Hypothalamus (tissue), 51 donors: ENCODE measurements around the gene FRMD1.

Source experiments
- DNase-seq, 51 donors: peaks; one replicate each; lab custom pipeline; 2025; lab: John Stamatoyannopoulos, UW

The FRMD1 gene

DNA sequence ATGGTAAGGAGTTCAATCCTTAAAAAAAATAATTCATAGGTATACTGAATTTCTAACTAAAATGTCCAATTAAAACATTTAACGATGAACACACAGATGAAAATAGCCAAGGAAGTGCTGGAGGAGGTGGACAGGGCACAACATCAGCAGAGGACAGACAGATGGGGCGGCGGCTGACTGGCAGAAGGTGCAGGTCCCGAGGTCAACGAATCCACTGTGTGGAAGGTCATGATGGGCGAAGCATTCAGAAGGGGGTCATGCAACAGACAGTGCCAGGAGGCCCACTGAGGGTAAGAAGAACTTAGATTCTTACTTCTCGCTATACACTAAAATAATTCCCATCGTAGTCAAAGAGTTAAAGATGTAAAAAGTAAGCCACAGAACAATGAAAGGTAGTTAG is 34.2 kb upstream of the FRMD1 start:
- DNase-seq: no peak

DNA sequence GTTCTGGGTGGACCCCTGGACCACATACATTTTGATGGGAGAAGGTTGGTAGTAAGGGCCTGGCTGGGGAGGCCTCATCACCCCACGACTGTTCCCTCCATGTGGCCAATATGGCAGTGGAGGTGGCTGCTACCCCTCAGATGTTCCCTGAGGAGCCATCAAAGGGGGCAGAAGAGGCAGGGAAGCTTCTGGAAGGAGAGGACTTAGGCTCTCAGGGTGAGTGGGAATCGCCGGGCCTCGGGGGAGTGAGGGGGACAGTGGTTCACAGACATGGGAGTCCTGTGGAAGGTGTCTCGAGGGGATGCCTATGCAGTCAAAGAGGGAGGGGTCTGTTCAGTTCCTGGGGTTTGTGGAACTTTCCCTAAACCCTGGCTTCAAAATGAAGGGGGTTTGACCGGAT is 32.9 kb upstream of the FRMD1 start:
- DNase-seq: no peak

DNA sequence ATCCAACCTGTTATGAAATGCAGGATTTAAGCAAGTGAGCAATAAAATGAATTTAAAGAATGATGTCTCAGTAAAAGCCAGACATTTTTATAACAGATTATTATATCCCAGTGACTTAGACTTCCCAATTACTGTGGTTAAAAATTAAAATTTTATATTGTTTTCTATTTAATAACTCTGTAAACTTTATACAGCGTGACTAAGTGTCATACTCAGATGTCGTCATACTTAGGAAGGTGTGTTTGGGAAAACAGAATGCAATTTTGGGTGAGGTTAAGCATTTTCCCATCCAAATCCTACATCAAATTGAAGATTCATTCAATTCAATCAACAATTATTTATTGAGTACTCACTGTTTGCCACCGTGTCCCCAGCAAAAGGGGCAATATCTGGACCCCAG is 31.4 kb upstream of the FRMD1 start:
- no peak for DNase-seq

DNA sequence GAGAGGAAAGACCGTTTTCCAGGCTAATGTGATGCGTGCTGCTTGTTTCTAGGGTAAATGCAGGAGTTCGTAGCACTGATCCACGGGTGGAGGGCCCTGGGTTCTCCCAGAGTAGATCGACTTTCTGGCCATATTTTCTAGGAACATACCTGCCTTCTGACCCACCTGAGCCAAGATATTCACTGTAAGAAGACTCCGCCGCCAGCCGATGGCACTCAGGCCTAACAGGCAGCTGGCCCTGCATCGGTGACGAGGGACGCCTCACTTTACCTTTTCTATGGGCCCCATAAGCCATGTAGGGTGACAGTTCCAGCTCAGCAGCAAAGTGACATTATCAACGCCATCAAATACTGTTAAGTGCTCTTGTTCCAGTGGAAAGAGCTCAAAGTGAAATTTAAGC is 30.2 kb upstream of the FRMD1 start:
- DNase-seq: no peak

DNA sequence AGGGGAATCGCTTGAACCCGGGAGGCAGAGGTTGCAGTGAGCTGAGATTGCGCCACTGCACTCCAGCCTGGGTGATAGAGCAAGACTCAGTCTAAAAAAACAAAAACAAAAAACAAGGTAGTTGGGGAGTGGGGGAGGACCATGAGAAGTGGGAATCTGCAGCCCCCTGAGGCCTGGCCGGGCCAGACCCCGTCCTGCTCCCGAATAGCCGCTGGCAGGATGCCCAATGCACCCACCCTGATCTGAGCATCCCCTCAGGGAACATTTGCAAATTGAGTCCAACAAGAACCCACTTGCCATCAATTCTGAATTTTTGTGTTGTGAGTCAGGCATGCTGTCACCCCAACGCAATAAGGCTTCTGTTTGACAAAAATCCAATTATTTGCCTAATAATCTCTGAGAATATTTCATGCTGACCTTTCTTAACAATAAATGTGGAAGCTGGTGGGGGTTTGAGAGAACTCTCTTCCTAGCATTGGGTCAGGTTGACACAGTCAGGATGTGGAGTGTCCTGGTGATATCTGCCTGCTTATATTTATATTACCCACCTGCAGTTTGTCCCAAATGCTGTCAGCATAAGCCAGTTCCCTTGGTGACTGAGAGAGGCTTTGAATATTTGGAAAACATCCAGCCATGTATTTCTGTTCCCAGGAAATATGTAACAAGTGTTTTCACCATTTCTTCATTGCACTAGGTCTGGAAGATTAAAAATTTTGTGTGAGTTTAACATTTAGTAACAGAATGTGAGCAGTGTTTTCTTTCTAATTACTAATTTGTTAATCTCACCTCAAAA is 28.4 kb upstream of the FRMD1 start:
- DNase-seq: no peak

DNA sequence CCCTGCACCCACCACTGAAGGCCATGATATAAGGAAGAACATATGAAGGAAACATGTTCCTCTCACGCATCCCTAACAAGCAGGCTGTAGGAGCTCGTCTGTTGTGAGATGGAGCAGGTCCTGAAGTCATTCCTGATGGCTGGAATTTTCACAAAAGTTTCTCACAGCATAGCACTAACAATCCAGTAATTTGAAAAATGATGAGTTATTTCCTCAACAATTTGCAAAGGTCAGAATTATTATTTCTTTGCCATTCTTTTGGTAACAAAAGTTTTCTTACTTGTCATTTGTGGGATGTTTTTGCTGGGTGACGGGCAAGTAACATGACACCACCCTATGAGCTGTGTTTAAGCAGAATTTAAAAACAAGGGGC is 27.6 kb upstream of the FRMD1 start:
- DNase-seq: no peak

DNA sequence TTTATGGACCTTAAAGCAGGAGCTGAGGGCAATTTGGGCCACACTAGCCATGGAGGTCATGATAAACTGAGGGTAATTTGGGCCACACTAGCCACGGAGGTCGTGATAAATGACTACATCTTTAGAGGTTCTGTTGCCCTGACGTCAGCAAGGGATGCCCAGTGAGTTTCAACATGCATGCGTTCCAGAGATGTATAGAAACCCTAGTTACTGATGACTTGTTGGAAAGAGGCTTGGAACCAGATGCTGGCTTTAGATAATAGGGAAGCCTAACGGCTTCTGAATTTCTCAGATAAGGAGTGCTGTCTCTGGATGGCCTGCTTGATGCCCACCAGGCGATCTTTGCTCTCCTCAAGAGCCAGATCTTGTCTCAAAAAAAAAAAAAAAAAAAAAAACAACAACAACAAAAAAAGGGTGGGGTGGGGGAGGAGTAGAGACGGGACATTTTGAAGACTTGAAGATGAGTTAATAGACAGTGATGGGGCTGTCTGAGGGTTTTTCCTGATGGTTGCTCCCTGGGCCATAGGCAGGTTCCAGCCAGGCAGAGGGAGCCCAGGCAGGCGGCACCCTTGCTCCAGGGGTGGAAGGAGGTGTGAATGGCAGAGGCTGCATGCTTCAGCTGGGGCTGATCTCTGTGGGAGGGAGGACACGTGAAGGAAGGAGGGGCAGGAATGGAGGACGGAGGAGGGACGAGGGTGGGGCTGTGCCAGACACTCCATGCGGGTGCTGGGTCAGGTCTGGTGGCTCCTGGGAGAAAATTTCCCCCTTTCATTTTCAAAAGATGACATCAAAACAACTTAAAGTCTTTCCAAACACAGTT is 27.0 kb upstream of the FRMD1 start:
- no peak for DNase-seq

DNA sequence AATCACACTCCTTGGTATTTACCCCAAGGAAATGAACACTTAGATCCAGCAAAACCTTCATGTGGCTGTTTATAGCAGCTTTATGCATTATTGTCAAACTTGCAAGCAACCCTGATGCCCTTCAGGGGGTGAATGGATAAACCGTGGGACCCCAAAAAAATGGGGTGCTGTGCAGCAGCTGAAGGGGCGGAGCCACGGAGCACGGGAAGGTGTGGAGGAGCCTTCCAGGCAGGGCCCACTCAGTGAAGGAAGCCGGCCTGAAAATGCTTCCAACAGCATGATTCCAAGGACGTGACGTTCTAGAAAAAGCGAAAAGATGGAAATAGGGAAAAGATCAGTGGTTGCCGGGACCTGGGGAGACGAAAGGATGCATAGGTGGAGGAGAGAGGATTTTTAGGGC is 25.6 kb upstream of the FRMD1 start:
- no peak for DNase-seq

DNA sequence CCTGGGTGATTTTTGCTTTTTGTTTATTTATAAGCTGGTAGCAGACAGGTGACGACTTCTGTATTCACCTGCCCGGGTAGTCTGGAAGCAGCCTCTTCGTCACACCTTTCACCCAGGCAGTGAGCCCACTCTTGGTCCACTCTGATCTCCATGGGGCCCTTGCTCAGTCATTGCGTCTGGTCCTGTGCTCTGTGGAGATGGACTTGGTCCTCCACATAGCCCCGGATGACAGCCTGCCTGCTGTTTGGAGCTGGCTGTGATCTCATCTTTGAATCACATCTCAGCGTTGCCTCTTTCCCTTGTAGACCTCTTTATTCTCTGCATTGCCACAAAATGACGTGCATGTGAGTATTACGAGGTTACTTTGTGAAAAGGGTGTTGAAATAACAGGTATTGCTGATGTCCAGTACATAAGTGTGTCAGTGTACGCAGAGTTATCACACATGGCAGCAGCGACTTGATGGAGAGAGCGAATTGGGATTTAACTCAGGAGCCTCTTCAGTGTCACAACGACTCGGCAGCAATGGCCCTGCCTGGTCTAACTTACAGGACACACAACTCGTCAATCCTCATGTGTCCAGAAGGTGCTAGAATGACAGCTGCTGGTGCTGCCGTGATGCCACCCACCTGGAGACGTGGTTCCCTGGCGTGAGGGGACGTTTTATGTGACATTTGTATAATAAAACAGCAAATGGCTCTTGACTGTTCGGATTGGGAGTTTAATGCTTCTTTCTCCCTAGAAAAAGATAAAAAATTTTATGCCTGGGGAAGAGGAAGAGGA is 24.2 kb upstream of the FRMD1 start:
- no peak for DNase-seq

DNA sequence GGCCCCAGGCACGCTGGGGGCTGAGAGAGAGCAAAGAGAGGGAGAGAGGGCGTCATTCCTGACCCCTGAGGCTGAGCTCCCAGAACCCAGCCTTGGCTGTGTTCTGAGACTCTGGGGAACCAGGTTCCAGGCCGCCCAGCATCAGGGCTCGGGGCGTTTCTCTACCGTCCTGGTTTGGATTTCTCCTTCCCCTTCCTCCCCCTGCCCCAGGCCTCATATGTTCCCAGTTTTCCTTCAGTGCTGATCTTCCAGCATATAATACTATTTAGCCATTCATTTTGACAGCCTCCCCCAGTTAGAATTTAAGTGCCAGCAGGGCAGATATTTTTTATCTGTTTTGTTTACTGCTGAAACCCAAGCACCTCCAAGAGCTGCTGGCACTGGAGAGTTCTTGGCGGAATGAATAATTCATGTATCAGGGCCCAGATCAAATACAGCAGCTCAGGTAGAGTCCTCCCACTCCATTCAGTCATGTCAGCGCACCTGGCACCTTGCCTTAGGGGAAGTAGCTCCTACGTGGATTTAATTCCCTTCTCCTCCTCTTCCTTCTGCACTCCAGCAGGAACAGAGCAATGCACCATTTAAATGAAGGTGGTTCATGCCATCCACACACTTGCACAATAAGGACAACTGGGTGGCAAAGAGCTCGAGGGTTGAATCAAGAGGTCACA is 23.4 kb upstream of the FRMD1 start:
- peak in 2 of 51 donors; percentile 13 to 26 for DNase-seq

DNA sequence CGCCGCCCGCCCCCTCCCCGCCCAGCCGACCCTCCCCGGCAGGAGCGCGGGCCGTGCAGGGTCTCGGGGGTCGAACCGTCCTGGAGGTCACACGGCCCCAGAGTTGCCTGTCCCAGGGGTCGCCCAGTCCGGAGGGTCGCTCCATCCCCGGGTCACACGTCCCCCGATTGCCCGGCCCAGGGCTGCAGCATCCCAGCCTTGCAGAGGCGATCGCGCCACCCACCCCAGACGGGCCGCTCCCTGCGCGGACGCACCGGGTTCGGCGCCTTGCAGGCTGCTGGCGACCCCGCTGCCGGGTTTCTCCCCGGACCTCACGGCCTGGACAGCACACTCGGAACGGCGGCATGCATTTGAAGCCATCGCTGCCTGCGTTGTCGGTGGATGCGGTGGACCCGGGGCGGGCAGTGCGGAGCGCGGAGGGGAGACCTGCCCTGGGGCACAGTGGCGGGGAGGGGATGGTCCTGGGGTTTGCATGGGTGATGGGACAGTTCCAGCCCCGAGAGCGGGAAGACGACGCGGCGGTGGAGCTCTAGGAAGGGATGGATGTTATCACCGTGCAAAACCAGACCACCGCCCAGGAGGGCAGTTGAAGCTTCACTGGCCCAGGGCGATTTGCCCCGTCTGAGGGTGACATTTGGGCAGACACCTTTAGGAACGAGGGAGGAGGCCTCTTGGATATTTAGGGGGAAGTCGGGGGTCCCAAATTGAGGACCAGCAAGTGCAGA is 22.7 kb upstream of the FRMD1 start:
- DNase-seq: no peak

DNA sequence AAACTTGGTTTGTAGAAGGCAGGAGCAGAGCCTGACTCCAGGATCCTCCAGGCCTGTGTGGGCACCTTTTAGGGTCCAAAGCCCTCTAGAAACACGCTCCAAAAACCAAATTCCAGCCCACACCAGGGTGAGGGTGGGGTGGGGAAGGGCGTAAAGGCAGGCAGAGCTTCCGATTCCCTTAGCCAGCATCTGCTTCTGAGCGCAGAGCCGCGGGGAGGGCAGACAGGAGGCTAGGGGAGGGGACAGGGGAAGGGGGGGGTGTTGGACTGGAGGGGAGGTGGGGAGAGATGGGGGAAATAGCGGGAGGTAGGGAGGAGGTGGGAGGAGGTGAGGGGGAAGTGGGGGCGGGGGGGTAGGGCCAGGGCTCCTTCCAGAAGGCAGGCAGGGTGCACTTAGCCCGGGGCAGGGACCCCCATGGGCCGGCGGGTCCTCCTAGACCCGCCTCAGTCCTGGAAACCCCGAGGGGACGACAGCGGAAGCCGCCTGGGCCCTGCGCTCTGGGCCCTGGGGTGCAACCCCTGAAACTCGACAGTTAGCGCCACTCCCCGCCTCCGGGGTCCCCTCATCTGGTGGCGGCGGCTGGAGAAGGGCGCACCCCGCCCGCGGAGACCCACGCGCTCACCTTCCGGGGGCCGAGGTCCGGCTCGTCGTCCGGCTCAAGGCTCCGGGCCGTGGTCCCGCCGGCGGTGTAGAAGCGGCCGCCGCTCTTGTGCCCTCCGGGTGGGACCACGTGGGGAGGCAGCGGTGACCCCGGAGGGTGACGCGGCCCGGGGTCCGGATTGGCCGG is 22.0 kb upstream of the FRMD1 start:
- DNase-seq: no peak

DNA sequence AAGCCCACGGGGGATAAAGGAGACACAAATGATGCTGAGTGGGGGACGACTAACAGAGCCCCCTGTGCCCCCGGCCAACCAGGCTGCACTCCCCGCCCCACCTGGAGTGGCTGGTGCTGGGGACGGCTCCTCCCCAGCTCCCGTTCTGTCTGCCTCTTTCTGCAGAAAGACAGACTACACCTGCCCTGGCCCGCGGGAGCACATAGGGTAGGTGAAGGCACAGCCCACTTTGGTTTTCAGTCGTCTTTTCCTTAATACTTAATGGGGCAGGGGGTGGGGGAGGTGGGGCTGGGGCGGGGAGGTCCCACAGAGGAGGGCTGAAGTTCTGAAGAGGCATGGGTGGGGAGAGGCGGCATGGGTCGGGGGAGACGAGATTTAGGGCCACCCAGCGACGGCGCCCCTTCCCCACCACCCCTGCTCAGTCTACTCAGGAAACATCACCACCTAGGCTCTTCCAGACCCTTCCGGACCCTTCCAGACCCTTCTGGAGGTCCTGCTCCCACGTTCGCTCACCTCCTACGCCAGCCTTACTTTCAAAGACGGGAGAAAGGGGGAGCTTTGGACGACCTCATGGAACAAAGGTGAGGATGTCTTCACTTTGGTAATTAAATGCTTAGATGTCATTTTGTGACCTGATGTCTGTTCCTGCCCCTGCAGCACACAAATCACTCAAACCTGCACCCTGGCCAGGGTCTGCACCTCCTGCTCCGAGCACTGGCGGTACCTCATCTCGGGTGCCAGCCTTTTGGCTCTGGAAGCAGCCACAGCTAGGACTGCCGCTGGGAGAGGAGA is 21.2 kb upstream of the FRMD1 start:
- DNase-seq: no peak

DNA sequence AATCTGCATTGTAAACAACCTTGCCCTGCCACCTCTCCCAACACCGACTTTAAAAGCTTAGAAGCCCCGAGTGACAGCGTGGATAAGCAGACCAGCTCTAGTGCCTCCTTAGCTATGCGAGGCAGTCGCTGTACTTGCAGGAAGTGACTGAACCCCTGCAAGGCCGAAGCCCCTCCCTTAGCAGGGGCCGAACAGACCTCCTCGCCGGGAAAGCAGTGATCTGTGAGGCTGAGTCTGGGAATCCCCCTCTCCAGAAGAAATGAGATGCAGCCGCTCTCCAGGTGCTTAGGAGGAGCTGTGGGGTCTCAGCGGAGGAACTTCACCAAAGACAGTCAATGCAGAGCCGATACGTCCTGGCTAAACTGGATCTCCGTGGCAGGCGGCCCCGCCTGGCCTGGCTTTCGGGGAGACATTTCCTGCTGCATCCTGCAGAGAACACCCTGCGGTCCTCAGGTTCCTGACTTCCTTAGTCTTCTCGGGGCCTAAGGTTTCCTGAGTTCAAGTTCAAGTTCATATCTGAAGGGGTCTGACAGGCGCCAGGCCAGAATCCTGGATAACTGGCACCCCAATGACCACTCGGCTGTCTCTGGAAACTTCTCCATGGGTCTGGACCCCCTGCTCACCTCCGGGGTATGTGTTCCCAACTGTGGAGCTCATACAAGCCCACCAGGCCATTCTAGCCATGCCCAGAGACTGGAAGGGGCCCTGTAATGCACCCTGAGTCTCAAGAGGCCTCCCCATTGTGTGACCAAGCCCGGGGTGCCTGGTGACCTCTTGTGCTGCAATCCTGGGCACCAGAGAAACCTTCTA is 20.4 kb upstream of the FRMD1 start:
- DNase-seq: no peak

DNA sequence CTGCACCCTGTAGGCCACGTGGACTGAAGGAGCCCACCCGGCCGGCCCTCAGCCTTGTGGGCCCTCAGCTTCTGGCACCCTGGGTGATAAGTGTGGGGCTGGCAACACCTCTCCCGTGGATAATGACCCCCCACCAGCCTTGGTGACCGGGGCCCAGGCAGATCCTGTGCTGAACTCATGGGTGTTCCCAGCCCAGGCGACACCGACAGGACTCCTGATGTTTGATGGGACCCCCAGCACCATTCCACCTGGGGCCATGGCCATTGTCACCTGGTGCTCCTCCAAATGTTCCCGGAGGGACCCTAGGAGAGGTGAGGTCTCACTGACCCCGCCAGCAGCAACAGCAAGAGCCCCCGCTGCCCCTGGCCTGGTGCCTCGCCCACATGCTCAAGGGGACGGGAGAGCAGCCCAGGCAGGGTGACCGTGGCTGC is 19.4 kb upstream of the FRMD1 start:
- DNase-seq: no peak

DNA sequence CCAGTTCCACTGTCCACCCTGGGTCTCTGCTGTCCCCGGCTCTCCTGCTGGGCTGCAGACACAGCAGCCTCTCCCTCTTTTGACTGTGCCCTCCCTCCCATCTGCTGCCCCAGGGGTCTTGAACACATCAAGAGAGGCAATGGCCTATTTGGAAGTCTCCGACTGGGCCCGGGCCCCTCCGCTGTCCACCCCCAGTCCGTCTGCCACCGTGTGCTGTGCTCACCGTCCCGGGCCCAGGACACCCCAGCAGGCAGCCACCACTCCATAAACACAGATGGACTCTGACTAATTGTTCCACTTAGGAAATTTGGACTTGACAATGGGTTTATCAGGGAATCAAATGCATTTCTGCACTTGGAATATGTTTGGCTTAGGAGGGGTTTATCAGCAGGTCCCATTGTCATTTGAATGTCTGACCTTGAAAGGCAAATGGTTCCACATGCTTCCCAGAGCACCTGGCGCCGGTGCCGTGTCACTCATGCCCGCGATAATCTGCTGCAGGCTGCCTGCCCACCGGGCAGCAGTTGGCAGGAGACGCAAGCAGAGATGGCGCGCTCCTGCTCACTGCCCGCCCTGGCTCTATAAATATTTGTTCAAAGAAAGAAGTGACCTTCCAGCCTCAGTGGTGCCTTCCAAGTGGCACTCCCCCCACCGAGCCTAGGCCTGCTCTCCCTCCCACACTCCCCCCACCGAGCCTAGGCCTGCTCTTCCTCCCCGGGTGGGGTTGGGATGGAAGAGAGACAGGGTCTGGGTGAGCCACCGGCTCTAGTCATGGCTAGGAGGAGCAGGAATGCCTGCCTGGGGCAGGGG is 18.8 kb upstream of the FRMD1 start:
- DNase-seq: no peak

DNA sequence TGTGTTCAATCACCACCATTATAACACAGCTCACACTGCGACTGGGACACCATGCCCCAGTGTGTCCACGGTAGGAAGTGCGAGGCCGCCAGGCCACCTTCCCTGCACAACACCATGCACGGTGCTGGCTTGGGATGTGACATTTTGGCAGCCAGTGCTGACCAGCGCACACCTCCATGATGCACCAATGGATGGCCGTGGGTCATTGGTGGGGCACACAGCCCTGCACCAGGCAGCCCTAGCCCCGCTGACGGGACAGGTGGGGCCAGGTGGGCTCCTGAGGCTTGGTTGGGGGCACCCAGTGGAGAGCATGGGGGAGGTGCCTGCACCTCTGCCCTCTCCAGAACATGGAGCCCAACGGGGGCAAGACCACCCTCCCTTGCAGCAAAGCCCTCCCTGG is 18.2 kb upstream of the FRMD1 start:
- no peak for DNase-seq
